Measurements from ENCODE around the gene RET. TPM values are rescaled to one million over a fixed set of nuclear protein-coding genes. Genes with fewer than 3 reads are reported as not detected.
A peak's percentile ranks its signal among the peaks of the same experiment; 100 is the strongest.

Gene RET
- total RNA-seq, 1 experiment from 2014 or later: not detected

DNA sequence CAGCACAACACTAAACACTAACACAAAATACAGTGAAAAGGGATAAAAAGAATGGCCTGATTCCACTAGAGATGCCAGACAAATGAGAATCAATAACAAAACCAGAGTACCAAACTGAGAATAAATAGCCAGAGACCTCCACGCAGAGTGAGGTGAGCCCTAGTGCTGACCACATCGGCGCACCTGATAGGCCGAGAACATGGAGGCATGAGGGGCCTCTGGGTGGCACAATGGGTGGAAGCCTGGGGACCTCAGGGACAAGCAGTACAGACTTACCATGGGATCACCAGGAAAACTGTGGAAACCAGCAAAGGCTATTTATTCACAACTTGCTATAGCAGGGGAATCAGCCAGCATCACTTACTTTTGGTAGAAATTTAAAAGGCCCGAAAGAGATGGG is 59.6 kb downstream of the RET start:
- intact Hi-C loops (cut with micrococcal nuclease): no loop called here
- BruUV-seq (replicated peaks): no TSS peak
- H3K27ac Mint-ChIP-seq (ENCODE audit: low read depth, unreplicated experiment): no peak overlapping the region
- no peaks in the 10 kb centered on the region for H3K27me3 Mint-ChIP-seq (ENCODE audit: insufficient read depth, unreplicated experiment)
- POLR2A ChIA-PET: interaction anchor here (3.6 kb wide), 1 partner anchor 261 kb away, joined by 30 read pairs; no protein-coding TSS in a partner anchor
- CTCF ChIA-PET: interaction anchor here (0.6 to 1.4 kb wide), 3 partner anchors 23 to 34 kb away, joined by 3 read pairs; no protein-coding TSS in a partner anchor
- H3K4me1 Mint-ChIP-seq (ENCODE audit: insufficient read depth, unreplicated experiment): peaks cover 20% of the 10 kb centered on the region
- no peak for DNase-seq (ENCODE audit: unreplicated experiment)
- H3K9me3 Mint-ChIP-seq (ENCODE audit: unreplicated experiment): no peaks in the 10 kb centered on the region
- TF ChIP-seq, protein P1, sequence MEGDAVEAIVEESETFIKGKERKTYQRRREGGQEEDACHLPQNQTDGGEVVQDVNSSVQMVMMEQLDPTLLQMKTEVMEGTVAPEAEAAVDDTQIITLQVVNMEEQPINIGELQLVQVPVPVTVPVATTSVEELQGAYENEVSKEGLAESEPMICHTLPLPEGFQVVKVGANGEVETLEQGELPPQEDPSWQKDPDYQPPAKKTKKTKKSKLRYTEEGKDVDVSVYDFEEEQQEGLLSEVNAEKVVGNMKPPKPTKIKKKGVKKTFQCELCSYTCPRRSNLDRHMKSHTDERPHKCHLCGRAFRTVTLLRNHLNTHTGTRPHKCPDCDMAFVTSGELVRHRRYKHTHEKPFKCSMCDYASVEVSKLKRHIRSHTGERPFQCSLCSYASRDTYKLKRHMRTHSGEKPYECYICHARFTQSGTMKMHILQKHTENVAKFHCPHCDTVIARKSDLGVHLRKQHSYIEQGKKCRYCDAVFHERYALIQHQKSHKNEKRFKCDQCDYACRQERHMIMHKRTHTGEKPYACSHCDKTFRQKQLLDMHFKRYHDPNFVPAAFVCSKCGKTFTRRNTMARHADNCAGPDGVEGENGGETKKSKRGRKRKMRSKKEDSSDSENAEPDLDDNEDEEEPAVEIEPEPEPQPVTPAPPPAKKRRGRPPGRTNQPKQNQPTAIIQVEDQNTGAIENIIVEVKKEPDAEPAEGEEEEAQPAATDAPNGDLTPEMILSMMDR (IDR thresholded peaks at IDR 0.05; ENCODE audit: unreplicated experiment): no peak
- peak overlapping the region; percentile 91 for H3K4me3 Mint-ChIP-seq (ENCODE audit: unreplicated experiment)
- no peaks in the 10 kb centered on the region for H3K36me3 Mint-ChIP-seq (ENCODE audit: insufficient read depth, unreplicated experiment)

DNA sequence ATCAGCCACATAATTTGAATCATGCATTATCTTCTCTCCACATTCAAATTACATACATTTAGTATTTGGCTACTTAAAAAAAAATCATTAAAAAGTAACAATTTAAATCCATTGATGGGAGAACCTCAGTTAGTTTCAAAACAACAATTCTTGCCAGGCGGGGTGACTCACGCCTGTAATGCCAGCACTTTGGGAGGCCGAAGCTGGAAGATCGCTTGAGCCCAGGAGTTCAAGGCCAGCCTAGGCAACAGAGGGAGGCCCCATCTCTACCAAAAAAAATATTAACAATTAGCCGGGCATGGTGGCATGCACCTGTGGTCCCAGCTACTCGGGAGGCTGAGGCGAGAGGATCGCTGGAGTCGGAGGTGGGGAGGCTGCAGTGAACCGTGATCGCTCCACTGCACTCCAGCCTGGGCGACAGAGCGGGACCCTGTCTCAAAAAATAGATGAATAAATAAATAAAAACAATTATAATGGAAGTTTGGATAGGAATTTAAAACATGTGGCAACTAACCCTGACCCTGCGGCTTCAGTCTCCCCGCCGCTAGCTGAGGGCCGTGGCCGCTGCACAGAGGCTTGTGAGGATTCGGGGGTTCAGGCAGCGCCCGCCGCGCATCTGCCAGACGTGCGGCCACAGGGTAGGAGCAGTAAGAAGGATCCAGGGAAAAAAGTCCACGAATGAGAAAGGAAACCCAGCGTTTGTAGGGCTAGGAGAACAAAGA is 60.3 kb downstream of the RET start:
- ChIA-PET CTCF (interaction anchor here (0.6 to 1.4 kb wide), 3 partner anchors 24 to 68 kb away, joined by 3 to 4 read pairs (median 3); no protein-coding TSS in a partner anchor), POLR2A (interaction anchor here (0.9 to 3.6 kb wide), 10 partner anchors 8 to 354 kb away, joined by 3 to 30 read pairs (median 4); partner anchors contain the start of gene BMS1)
- H3K36me3 Mint-ChIP-seq (ENCODE audit: insufficient read depth, unreplicated experiment): no peaks in the 10 kb centered on the region
- H3K27me3 Mint-ChIP-seq (ENCODE audit: insufficient read depth, unreplicated experiment): no peaks in the 10 kb centered on the region
- peak overlapping the region; percentile 92 for H3K27ac Mint-ChIP-seq (ENCODE audit: low read depth, unreplicated experiment)
- BruUV-seq (replicated peaks): no TSS peak
- TF ChIP-seq, protein P1 (IDR thresholded peaks at IDR 0.05; ENCODE audit: unreplicated experiment): no peak
- peaks cover 20% of the 10 kb centered on the region for H3K4me1 Mint-ChIP-seq (ENCODE audit: insufficient read depth, unreplicated experiment)
- no peaks in the 10 kb centered on the region for H3K9me3 Mint-ChIP-seq (ENCODE audit: unreplicated experiment)
- H3K4me3 Mint-ChIP-seq (ENCODE audit: unreplicated experiment): peak overlapping the region; percentile 91
- intact Hi-C loops (cut with micrococcal nuclease): no loop called here
- DNase-seq (ENCODE audit: unreplicated experiment): peak; percentile 22

DNA sequence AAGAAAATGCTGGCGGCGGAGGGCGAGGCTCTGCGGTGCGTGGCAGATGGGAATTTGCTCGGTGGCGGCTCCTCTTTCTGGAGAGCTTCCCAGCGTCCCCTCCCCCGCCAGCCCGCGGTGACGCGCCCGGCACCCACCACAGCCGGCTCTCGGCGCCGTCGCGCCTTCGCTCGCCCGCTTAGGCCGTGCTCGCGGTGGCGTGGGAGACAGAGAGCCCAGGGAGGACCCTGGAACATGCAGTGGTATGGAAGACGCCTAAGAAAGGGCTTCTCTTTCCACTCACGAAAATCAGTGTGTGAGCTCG is 60.8 kb downstream of the RET start:
- intact Hi-C loops (cut with micrococcal nuclease): loop anchor here (2.0 kb wide), 1 partner anchor 211 kb away; no protein-coding TSS in a partner anchor
- peak overlapping the region; percentile 92 for H3K27ac Mint-ChIP-seq (ENCODE audit: low read depth, unreplicated experiment)
- TF ChIP-seq, protein P1 (IDR thresholded peaks at IDR 0.05; ENCODE audit: unreplicated experiment): no peak
- H3K4me3 Mint-ChIP-seq (ENCODE audit: unreplicated experiment): peak overlapping the region; percentile 91
- no peaks in the 10 kb centered on the region for H3K27me3 Mint-ChIP-seq (ENCODE audit: insufficient read depth, unreplicated experiment)
- BruUV-seq (replicated peaks): TSS peak; percentile 68
- H3K36me3 Mint-ChIP-seq (ENCODE audit: insufficient read depth, unreplicated experiment): no peaks in the 10 kb centered on the region
- no peaks in the 10 kb centered on the region for H3K9me3 Mint-ChIP-seq (ENCODE audit: unreplicated experiment)
- H3K4me1 Mint-ChIP-seq (ENCODE audit: insufficient read depth, unreplicated experiment): peaks cover 20% of the 10 kb centered on the region
- POLR2A ChIA-PET: interaction anchor here (0.6 to 3.6 kb wide), 28 partner anchors 9 to 1164 kb away, joined by 3 to 30 read pairs (median 4); partner anchors contain the start of genes BMS1, HNRNPF, ZNF485 and ZNF487
- CTCF ChIA-PET: interaction anchor here (0.6 to 1.2 kb wide), 3 partner anchors 67 to 536 kb away, joined by 3 to 4 read pairs (median 3); no protein-coding TSS in a partner anchor
- DNase-seq (ENCODE audit: unreplicated experiment): peak; percentile 40

DNA sequence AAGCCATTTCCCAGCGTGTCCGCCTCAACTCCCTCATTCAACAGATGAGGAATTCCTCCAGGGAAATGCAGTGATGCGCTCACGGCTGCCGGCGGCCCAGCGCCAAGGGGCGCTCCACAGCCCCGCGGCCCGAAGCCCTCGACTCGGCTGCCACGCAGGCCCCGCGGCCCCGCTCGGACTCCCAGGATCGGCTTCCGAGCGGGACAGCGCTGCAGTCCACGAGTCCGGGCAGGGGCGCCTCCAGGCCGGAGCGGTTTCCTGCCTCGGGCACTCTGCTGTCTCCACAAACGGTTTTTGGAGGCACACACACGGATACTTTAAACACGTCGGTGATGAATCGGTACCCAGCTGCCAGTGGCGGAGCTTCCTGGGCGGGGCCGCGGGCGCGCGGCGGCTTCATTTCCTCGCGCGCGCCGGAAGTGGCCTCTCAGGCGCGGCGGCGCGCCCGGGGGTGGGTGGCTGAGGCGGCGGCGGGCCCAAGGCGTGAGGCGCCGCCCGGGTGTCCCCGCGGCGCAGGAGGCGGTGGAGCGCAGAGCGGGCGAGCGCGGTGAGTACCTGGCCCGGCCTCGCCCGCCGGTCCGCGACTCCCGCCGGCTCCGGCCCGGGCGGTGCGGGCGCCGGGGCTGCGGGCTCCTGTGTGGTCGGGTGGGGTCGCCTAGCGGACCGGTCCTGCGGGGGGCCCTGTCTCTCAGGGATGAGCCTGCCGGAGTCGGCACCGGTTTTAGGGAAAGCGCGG is 61.3 kb downstream of the RET start, which contains the start of gene CSGALNACT2:
Gene CSGALNACT2 (plus strand): TSS at position 425 of the 736 bp plus-strand sequence. CDS start 16,705 bp downstream, outside the sequence.
- DNase-seq (ENCODE audit: unreplicated experiment): peak; percentile 85
- TF ChIP-seq, protein P1 (IDR thresholded peaks at IDR 0.05; ENCODE audit: unreplicated experiment): no peak
- Mint-ChIP-seq H3K36me3 (ENCODE audit: insufficient read depth, unreplicated experiment) (no peaks in the 10 kb centered on the region), H3K9me3 (ENCODE audit: unreplicated experiment) (no peaks in the 10 kb centered on the region), H3K27me3 (ENCODE audit: insufficient read depth, unreplicated experiment) (no peaks in the 10 kb centered on the region), H3K4me3 (ENCODE audit: unreplicated experiment) (peak within 1 kb of the TSS; percentile 91), H3K4me1 (ENCODE audit: insufficient read depth, unreplicated experiment) (peaks cover 22% of the 10 kb centered on the region), H3K27ac (ENCODE audit: low read depth, unreplicated experiment) (peak within 1 kb of the TSS; percentile 92)
- intact Hi-C loops (cut with micrococcal nuclease): loop anchor here (2.0 kb wide), 1 partner anchor 211 kb away; no protein-coding TSS in a partner anchor
- ChIA-PET POLR2A (interaction anchor here (0.6 to 3.6 kb wide), 34 partner anchors 9 to 1923 kb away, joined by 3 to 30 read pairs (median 4); partner anchors contain the start of genes BMS1, HNRNPF, ZNF485 and ZNF487), CTCF (interaction anchor here (0.6 to 1.2 kb wide), 3 partner anchors 67 to 535 kb away, joined by 3 to 4 read pairs (median 3); no protein-coding TSS in a partner anchor)
- BruUV-seq (replicated peaks): no TSS peak
